HepG2 (cell line): Measurements from ENCODE around the gene FBXW2.

Source experiments
- EP300 ChIP-seq, 3 experiments: sonication (generic) in 1 of 3; formaldehyde crosslinking in 1 of 3; IDR thresholded peaks; 2 replicates each; pipeline versions ENCODE4 v1.5.1 to v1.6.1; 2011 to 2020; ENCODE audit warnings: low read depth in 2 of 3, low read length in 2 of 3, borderline replicate concordance in 1 of 3, improper control_type of control experiment in 1 of 3, mild to moderate bottlenecking in 1 of 3, missing genetic modification reagents in 1 of 3, moderate library complexity in 1 of 3
- PAXIP1 ChIP-seq: sonication (generic); formaldehyde crosslinking; conservative IDR thresholded peaks from 2 replicates; pipeline ENCODE4 v1.4.0; 2020; ENCODE audit warnings: mild to moderate bottlenecking, missing genetic modification reagents, moderate library complexity
- POLR2A ChIP-seq, 2 experiments: IDR thresholded peaks; 2 replicates each; pipeline ENCODE4 v1.6.1; 2011; ENCODE audit warnings: low read depth in 2 of 2, low read length in 2 of 2, mild to moderate bottlenecking in 1 of 2, moderate library complexity in 1 of 2; ENCODE audit not compliant: insufficient read depth in 1 of 2
- ZFP1 ChIP-seq: IDR thresholded peaks from 2 replicates; pipeline ENCODE4 v1.6.1; 2016
- TF ChIP-seq, protein P1 (sequence below): sonication (generic); formaldehyde crosslinking; IDR thresholded peaks from 2 replicates; pipeline ENCODE4 v1.4.0; 2020; ENCODE audit warnings: mild to moderate bottlenecking, missing genetic modification reagents
- TF ChIP-seq, protein P2 (sequence below), 2 experiments: IDR thresholded peaks; 2 replicates each; pipeline ENCODE4 v1.6.1; 2011 to 2012; ENCODE audit warnings: low read length in 2 of 2, borderline replicate concordance in 1 of 2, low read depth in 1 of 2, mild to moderate bottlenecking in 1 of 2, moderate library complexity in 1 of 2

DNA sequence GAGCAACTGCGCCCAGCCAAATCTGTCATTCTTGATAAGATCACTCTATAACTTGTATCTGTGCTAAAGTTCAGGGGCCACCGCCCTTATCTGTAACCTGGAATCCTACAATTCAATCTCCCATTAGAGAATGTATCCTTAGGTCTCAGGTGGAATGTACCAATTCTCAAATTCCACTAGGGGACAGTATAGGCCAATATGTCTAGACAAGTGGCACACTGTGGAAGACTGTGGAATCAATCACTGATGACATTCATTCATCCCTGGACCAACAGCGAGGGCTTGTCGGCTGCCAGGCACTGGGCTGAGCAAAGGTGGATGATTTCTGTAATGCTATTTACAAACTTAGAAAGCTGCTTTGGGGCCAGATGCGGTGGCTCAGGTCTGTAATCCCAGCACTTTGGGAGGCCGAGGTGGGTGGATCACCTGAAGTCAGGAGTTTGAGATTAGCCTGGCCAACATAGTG, 50.2 kb downstream of the FBXW2 start:
- TF ChIP-seq EP300 (IDR thresholded peaks at IDR 0.05; ENCODE audit: low read depth in 2 of 2, low read length in 2 of 2), result no peak
- no peak for TF ChIP-seq EP300 (CRISPR knock-in tag; IDR thresholded peaks at IDR 0.05; ENCODE audit: borderline replicate concordance)
- TF ChIP-seq, protein P1, sequence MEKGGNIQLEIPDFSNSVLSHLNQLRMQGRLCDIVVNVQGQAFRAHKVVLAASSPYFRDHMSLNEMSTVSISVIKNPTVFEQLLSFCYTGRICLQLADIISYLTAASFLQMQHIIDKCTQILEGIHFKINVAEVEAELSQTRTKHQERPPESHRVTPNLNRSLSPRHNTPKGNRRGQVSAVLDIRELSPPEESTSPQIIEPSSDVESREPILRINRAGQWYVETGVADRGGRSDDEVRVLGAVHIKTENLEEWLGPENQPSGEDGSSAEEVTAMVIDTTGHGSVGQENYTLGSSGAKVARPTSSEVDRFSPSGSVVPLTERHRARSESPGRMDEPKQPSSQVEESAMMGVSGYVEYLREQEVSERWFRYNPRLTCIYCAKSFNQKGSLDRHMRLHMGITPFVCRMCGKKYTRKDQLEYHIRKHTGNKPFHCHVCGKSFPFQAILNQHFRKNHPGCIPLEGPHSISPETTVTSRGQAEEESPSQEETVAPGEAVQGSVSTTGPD, result no peak
- TF ChIP-seq PAXIP1 (CRISPR knock-in tag), result no peak
- TF ChIP-seq POLR2A (IDR thresholded peaks at IDR 0.05; ENCODE audit: insufficient read depth in 1 of 2, low read depth in 2 of 2, low read length in 2 of 2), result no peak
- TF ChIP-seq ZFP1 (CRISPR knock-in tag), result no peak
- TF ChIP-seq, protein P2, sequence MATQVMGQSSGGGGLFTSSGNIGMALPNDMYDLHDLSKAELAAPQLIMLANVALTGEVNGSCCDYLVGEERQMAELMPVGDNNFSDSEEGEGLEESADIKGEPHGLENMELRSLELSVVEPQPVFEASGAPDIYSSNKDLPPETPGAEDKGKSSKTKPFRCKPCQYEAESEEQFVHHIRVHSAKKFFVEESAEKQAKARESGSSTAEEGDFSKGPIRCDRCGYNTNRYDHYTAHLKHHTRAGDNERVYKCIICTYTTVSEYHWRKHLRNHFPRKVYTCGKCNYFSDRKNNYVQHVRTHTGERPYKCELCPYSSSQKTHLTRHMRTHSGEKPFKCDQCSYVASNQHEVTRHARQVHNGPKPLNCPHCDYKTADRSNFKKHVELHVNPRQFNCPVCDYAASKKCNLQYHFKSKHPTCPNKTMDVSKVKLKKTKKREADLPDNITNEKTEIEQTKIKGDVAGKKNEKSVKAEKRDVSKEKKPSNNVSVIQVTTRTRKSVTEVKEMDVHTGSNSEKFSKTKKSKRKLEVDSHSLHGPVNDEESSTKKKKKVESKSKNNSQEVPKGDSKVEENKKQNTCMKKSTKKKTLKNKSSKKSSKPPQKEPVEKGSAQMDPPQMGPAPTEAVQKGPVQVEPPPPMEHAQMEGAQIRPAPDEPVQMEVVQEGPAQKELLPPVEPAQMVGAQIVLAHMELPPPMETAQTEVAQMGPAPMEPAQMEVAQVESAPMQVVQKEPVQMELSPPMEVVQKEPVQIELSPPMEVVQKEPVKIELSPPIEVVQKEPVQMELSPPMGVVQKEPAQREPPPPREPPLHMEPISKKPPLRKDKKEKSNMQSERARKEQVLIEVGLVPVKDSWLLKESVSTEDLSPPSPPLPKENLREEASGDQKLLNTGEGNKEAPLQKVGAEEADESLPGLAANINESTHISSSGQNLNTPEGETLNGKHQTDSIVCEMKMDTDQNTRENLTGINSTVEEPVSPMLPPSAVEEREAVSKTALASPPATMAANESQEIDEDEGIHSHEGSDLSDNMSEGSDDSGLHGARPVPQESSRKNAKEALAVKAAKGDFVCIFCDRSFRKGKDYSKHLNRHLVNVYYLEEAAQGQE (IDR thresholded peaks at IDR 0.05; ENCODE audit: borderline replicate concordance in 1 of 2, low read depth in 1 of 2, low read length in 2 of 2), result no peak
